Fibroblast of lung (primary cell): ENCODE data around the gene IQGAP2. TPM values are rescaled to one million over a fixed set of nuclear protein-coding genes. Genes with fewer than 3 reads are reported as not detected.

Source experiments
- DNase-seq, 2 donors: peaks; one replicate each; pipeline versions ENCODE4 v3.0.0 to v3.0.0-alpha.2; 2010; ENCODE audit warnings: low read depth in 2 of 2
- H2AFZ ChIP-seq: 2 replicates; pipeline ENCODE4 v1.5.1; 2012; ENCODE audit warnings: low read length, control low read depth, inconsistent platforms
- H3K27ac ChIP-seq: 2 replicates; pipeline ENCODE4 v1.5.1; 2011; ENCODE audit warnings: low read length, control low read depth; ENCODE audit not compliant: insufficient read depth
- H3K27me3 ChIP-seq: 2 replicates; pipeline ENCODE4 v1.5.1; 2011; ENCODE audit warnings: mild to moderate bottlenecking, low read length; ENCODE audit not compliant: control insufficient read depth, insufficient read depth
- H3K36me3 ChIP-seq: 2 replicates; pipeline ENCODE4 v1.5.1; 2011; ENCODE audit warnings: low read length; ENCODE audit not compliant: control insufficient read depth, insufficient read depth
- H3K4me1 ChIP-seq: 2 replicates; pipeline ENCODE4 v1.5.1; 2011; ENCODE audit warnings: low read length; ENCODE audit not compliant: control insufficient read depth, insufficient read depth; ENCODE audit errors: extremely low read depth
- H3K4me2 ChIP-seq: 2 replicates; pipeline ENCODE4 v1.5.1; 2011; ENCODE audit warnings: low read length, control low read depth; ENCODE audit not compliant: insufficient read depth; ENCODE audit errors: extremely low read depth
- H3K4me3 ChIP-seq, 4 experiments: fragments of 200-600 bp in 1 of 4; sonication (generic) in 1 of 4; replicated peaks in 1 of 4; 2 replicates each; pipeline ENCODE4 v1.5.1; 2011 to 2016; ENCODE audit warnings: low read length in 4 of 4, low read depth in 3 of 4, mild to moderate bottlenecking in 3 of 4, control low read depth in 2 of 4, inconsistent platforms in 1 of 4, mixed read lengths in 1 of 4; ENCODE audit not compliant: insufficient read depth in 1 of 4; ENCODE audit errors: control extremely low read depth in 1 of 4
- H3K79me2 ChIP-seq: 2 replicates; pipeline ENCODE4 v1.5.1; 2012; ENCODE audit warnings: mild to moderate bottlenecking, low read length, inconsistent platforms; ENCODE audit not compliant: control insufficient read depth, insufficient read depth
- H3K9ac ChIP-seq: 2 replicates; pipeline ENCODE4 v1.5.1; 2011; ENCODE audit warnings: mild to moderate bottlenecking, low read length, control low read depth; ENCODE audit not compliant: insufficient read depth
- H3K9me3 ChIP-seq: 2 replicates; pipeline ENCODE4 v1.5.1; 2012; ENCODE audit warnings: low read depth, low read length; ENCODE audit not compliant: control insufficient read depth, insufficient read depth
- H4K20me1 ChIP-seq: 2 replicates; pipeline ENCODE4 v1.5.1; 2011; ENCODE audit warnings: low read length; ENCODE audit not compliant: control insufficient read depth, insufficient read depth; ENCODE audit errors: extremely low read depth
- EZH2 ChIP-seq: IDR thresholded peaks from 2 replicates; pipeline ENCODE4 v1.5.1; 2012; ENCODE audit warnings: low read length, control low read depth, mild to moderate bottlenecking; ENCODE audit errors: missing control alignments
- polyA plus RNA-seq, 2 donors: library from polyadenylated mRNA; depleted of rRNA in 1 of 2; stranded (reverse) in 1 of 2; unstranded in 1 of 2; fragments of >200 nt; gene quantifications; 2 replicates each; pipeline ENCODE4 v1.2.1, GENCODE V29; 2011 to 2012; ENCODE audit warnings: missing spikeins in 1 of 2
- total RNA-seq: library from RNA; depleted of rRNA; stranded (reverse); fragments of >200 nt; gene quantifications from 2 replicates; pipeline ENCODE4 v1.2.1, GENCODE V29; 2014
- TF ChIP-seq, protein P1 (sequence below), 2 donors: IDR thresholded peaks in 1 of 2; conservative IDR thresholded peaks in 1 of 2; 1 replicate in 1 of 2; 2 replicates in 1 of 2; pipeline ENCODE4 v1.5.1; 2011 to 2012; ENCODE audit warnings: low read length in 2 of 2, control low read depth in 1 of 2, inconsistent platforms in 1 of 2, low read depth in 1 of 2, mild to moderate bottlenecking in 1 of 2

IQGAP2 gene
- total and polyA plus RNA-seq, 2 donors (not counting 1 experiment from before 2014, with no cell fraction given) = 5.1 to 7.9 TPM

DNA sequence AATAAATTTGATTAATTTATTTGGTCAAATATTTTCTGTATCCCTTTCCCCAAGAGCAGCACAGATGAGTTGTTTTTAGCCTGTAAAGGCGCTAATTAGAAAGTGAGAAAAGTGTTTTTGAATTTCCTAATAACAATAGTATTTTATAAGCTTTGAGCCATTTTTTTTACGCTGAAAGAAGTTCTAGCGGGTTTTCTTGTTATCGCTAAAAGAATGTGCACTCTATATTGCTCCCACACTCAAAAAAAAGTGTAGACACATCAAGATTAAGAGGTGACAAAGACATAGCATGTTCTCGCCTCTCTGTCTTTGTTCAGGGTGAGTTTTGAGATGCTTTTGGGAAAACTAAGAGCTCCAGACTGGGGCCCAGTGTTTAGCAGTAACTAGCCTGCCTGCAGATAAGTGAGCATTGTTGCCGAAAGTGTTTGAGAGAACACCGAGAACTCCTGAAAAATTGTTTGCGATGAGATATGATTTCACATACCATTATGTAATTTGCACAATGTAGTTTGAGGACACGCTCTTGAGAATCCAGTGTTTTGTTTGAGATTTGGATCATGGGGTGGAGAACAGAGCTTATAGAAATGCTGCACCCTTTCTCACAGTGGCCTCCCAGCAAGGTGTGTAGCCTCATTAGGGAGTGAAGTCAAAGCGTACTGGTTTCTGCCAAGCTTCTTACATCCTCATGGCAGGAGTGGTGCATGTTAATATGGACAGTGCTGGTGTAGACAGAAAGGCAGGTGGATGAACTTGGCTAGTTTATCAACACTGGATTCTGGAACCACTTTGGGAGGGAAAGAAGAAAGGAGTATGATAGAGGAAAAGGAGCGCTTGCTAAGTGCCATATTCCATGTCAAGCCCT is 314.4 kb downstream of the IQGAP2 start:
- H2AFZ ChIP-seq = no peak overlapping the region
- no peaks in the 10 kb centered on the region for H3K9me3 ChIP-seq
- H3K4me3 ChIP-seq = peak overlapping the region; percentile 89 to 94 (median 92)
- peak overlapping the region; percentile 89 for H3K4me2 ChIP-seq
- peaks cover 5% of the 10 kb centered on the region for H3K36me3 ChIP-seq
- DNase-seq = no peak
- peak overlapping the region; percentile 82 for H3K9ac ChIP-seq
- H4K20me1 ChIP-seq = no peaks in the 10 kb centered on the region
- H3K4me1 ChIP-seq = peaks cover 5% of the 10 kb centered on the region
- H3K27me3 ChIP-seq = no peaks in the 10 kb centered on the region
- H3K27ac ChIP-seq = peak overlapping the region; percentile 83
- peaks cover 62% of the 10 kb centered on the region for H3K79me2 ChIP-seq
- TF ChIP-seq EZH2 = no peak
- TF ChIP-seq, protein P1, sequence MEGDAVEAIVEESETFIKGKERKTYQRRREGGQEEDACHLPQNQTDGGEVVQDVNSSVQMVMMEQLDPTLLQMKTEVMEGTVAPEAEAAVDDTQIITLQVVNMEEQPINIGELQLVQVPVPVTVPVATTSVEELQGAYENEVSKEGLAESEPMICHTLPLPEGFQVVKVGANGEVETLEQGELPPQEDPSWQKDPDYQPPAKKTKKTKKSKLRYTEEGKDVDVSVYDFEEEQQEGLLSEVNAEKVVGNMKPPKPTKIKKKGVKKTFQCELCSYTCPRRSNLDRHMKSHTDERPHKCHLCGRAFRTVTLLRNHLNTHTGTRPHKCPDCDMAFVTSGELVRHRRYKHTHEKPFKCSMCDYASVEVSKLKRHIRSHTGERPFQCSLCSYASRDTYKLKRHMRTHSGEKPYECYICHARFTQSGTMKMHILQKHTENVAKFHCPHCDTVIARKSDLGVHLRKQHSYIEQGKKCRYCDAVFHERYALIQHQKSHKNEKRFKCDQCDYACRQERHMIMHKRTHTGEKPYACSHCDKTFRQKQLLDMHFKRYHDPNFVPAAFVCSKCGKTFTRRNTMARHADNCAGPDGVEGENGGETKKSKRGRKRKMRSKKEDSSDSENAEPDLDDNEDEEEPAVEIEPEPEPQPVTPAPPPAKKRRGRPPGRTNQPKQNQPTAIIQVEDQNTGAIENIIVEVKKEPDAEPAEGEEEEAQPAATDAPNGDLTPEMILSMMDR (conservative IDR thresholded peaks at IDR 0.05 in 1 of 2, IDR thresholded peaks at IDR 0.05 in 1 of 2; ENCODE audit: low read depth in 1 of 2, low read length in 2 of 2) = no peak

- H3K4me3 ChIP-seq = peak overlapping the region; percentile 89 to 94 (median 92)
- TF ChIP-seq, protein P1 (conservative IDR thresholded peaks at IDR 0.05 in 1 of 2, IDR thresholded peaks at IDR 0.05 in 1 of 2; ENCODE audit: low read depth in 1 of 2, low read length in 2 of 2) = no peak
- TF ChIP-seq EZH2 = no peak
- H3K4me1 ChIP-seq = peaks cover 5% of the 10 kb centered on the region
- H3K36me3 ChIP-seq = peaks cover 5% of the 10 kb centered on the region
- peak overlapping the region; percentile 83 for H3K27ac ChIP-seq
- peak in 1 of 2 donors; percentile 78 for DNase-seq
- peaks cover 72% of the 10 kb centered on the region for H3K79me2 ChIP-seq
- peak overlapping the region; percentile 17 for H3K9ac ChIP-seq
- H2AFZ ChIP-seq = no peak overlapping the region
- H4K20me1 ChIP-seq = no peaks in the 10 kb centered on the region
- no peaks in the 10 kb centered on the region for H3K27me3 ChIP-seq
- H3K4me2 ChIP-seq = peak overlapping the region; percentile 89
- H3K9me3 ChIP-seq = no peaks in the 10 kb centered on the region
Measured at GRCh38 chr5:76718381-76718832, 315.3 kb downstream of the IQGAP2 start.

DNA sequence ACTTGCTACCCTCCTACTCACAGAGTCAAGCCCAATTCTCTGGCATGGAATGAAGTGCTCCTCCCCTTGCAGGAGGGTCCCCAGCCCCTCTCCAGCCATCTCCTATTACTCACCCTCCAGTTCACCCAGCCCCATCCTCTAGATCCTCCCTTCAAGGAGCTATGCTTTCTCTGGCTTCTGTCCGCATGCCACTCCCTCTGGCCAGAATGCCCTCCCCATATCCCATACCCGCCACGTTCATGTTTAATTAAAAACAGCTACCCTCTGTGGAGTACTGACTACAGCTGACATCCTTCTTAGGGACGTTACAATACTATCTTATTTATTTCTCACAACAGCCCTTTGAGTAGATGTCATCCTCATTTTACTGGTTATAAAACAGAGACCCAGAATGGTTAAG is 315.8 kb downstream of the IQGAP2 start:
- Histone ChIP-seq H3K9me3 (no peaks in the 10 kb centered on the region), H3K79me2 (peaks cover 76% of the 10 kb centered on the region), H3K27ac (peak overlapping the region; percentile 49), H3K36me3 (peaks cover 5% of the 10 kb centered on the region), H2AFZ (no peak overlapping the region), H3K4me2 (peak overlapping the region; percentile 89), H3K27me3 (no peaks in the 10 kb centered on the region), H3K4me3 (peak overlapping the region in 3 of 4 experiments; percentile 22 to 94 (median 89)), H4K20me1 (no peaks in the 10 kb centered on the region), H3K9ac (no peak overlapping the region), H3K4me1 (peaks cover 5% of the 10 kb centered on the region)
- TF ChIP-seq EZH2 = no peak
- TF ChIP-seq, protein P1 (conservative IDR thresholded peaks at IDR 0.05 in 1 of 2, IDR thresholded peaks at IDR 0.05 in 1 of 2; ENCODE audit: low read depth in 1 of 2, low read length in 2 of 2) = no peak
- no peak for DNase-seq
